GM12878 (cell line): ENCODE data around the gene SLFNL1. TPM values are rescaled to one million over a fixed set of nuclear protein-coding genes. Genes with fewer than 3 reads are reported as not detected.

Experiments
- ATAC-seq: fragments of 200-7000 bp; cut with Tn5 transposase; 3 replicates; pipeline ENCODE4 v1.9.1; 2020; ENCODE audit warnings: mild to moderate bottlenecking, moderate library complexity
- BruUV-seq: library from RNA; stranded (reverse); fragments of 400-500 nt; replicated peaks from 2 replicates; lab custom pipeline; 2021; lab: Mats Ljungman, UMichigan
- CTCF ChIA-PET: fragments of 300-600 bp; sonication (Branson Sonifier 250); formaldehyde crosslinking; extraction: SDS; loops from one replicate; lab custom pipeline; 2021; ENCODE audit warnings: inconsistent platforms; lab: Yijun Ruan, JAX
- POLR2A ChIA-PET: fragments of 350-600 bp; formaldehyde crosslinking; extraction: SDS; loops from one replicate; lab custom pipeline; 2021; ENCODE audit warnings: inconsistent platforms; lab: Charles Lee
- RAD21 ChIA-PET: fragments of 300-600 bp; sonication (Branson Sonifier 250); formaldehyde crosslinking; loops from one replicate; lab custom pipeline; 2023; ENCODE audit warnings: antibody characterized with exemption; ENCODE audit not compliant: unreplicated experiment; lab: Charles Lee
- SMC1A ChIA-PET: fragments of 300-600 bp; sonication (Branson Sonifier 250); formaldehyde crosslinking; loops from one replicate; lab custom pipeline; 2023; ENCODE audit not compliant: unreplicated experiment, uncharacterized antibody; lab: Charles Lee
- DNase-seq: peaks from one replicate; pipeline ENCODE4 v3.0.0-alpha.2; 2011; ENCODE audit warnings: low read depth, low spot score
- FAIRE-seq: peaks from 3 replicates; lab custom pipeline; 2011; peaks lifted over from hg19 to GRCh38; lab: Jason Lieb, UNC
- H2AFZ ChIP-seq: 2 replicates; pipeline ENCODE4 v1.6.0; 2011; ENCODE audit warnings: low read depth, low read length, control low read depth; ENCODE audit not compliant: control insufficient read depth
- H3K27ac ChIP-seq: 2 replicates; pipeline ENCODE4 v1.5.1; 2011; ENCODE audit warnings: control low read depth; ENCODE audit not compliant: control insufficient read depth, insufficient read depth
- H3K27me3 ChIP-seq, 2 experiments: replicated peaks in 1 of 2; 2 replicates each; pipeline versions ENCODE4 v1.6.0 to v1.6.1; 2011; ENCODE audit warnings: low read length in 1 of 2; ENCODE audit not compliant: control insufficient read depth in 2 of 2, insufficient read depth in 2 of 2
- H3K36me3 ChIP-seq, 2 experiments: 2 replicates each; pipeline ENCODE4 v1.5.1; 2011; ENCODE audit warnings: low read length in 1 of 2; ENCODE audit not compliant: control insufficient read depth in 2 of 2, insufficient read depth in 2 of 2
- H3K4me1 ChIP-seq: 2 replicates; pipeline ENCODE4 v1.6.1; 2011; ENCODE audit warnings: mild to moderate bottlenecking, low read length, moderate library complexity, mixed read lengths; ENCODE audit not compliant: control insufficient read depth, insufficient read depth
- H3K4me2 ChIP-seq: 2 replicates; pipeline ENCODE4 v1.6.0; 2011; ENCODE audit warnings: control low read depth; ENCODE audit not compliant: control insufficient read depth, insufficient read depth
- H3K4me3 ChIP-seq: fragments of 200-600 bp; sonication (generic); 2 replicates; pipeline ENCODE4 v1.5.1; 2016
- H3K79me2 ChIP-seq: 2 replicates; pipeline ENCODE4 v1.6.0; 2011; ENCODE audit warnings: low read length; ENCODE audit not compliant: control insufficient read depth, insufficient read depth
- H3K9ac ChIP-seq: 2 replicates; pipeline ENCODE4 v1.8.0; 2011; ENCODE audit warnings: low read length, control low read depth, mixed read lengths; ENCODE audit not compliant: control insufficient read depth, insufficient read depth
- H3K9me3 ChIP-seq: replicated peaks from 3 replicates; pipeline ENCODE4 v1.5.1; 2011; ENCODE audit warnings: mild to moderate bottlenecking, low read length; ENCODE audit not compliant: control insufficient read depth, insufficient read depth
- H4K20me1 ChIP-seq: 2 replicates; pipeline ENCODE4 v1.6.0; 2011; ENCODE audit not compliant: control insufficient read depth, insufficient read depth
- BACH1 ChIP-seq: fragments of 450-650 bp; IDR thresholded peaks from 2 replicates; pipeline ENCODE4 v1.6.1; 2017; ENCODE audit warnings: mild to moderate bottlenecking, borderline replicate concordance
- BHLHE40 ChIP-seq, 2 experiments: fragments of 450-650 bp in 1 of 2; IDR thresholded peaks; 2 replicates each; pipeline ENCODE4 v1.6.1; 2011 to 2017; ENCODE audit warnings: low read depth in 2 of 2, borderline replicate concordance in 1 of 2, improper control_type of control experiment in 1 of 2, low read length in 1 of 2, mild to moderate bottlenecking in 1 of 2
- CHD2 ChIP-seq: IDR thresholded peaks from 2 replicates; pipeline ENCODE4 v1.6.1; 2011; ENCODE audit warnings: low read depth, low read length, improper control_type of control experiment, borderline replicate concordance
- CREM ChIP-seq: IDR thresholded peaks from 2 replicates; pipeline ENCODE4 v1.6.1; 2014; ENCODE audit warnings: antibody characterized with exemption, low read depth
- MYC ChIP-seq: IDR thresholded peaks from 2 replicates; pipeline ENCODE4 v1.6.1; 2011; ENCODE audit warnings: mild to moderate bottlenecking, low read length, moderate library complexity, inconsistent platforms; ENCODE audit not compliant: insufficient read depth, insufficient replicate concordance, insufficient read length, severe bottlenecking
- SRF ChIP-seq, 2 experiments: IDR thresholded peaks; 2 replicates each; pipeline ENCODE4 v1.6.1; 2011; ENCODE audit warnings: low read depth in 2 of 2, low read length in 2 of 2, mild to moderate bottlenecking in 1 of 2, moderate library complexity in 1 of 2
- ZNF207 ChIP-seq: fragments of 450-650 bp; IDR thresholded peaks from 2 replicates; pipeline ENCODE4 v1.6.1; 2014; ENCODE audit warnings: antibody characterized with exemption, mild to moderate bottlenecking, borderline replicate concordance
- ZNF217 ChIP-seq: fragments of 450-650 bp; IDR thresholded peaks from 2 replicates; pipeline ENCODE4 v1.6.1; 2017; ENCODE audit warnings: antibody characterized with exemption, mild to moderate bottlenecking
- WGBS: methylation state at CpG from one replicate; pipeline ENCODE4 v1.1.6; 2016; ENCODE audit warnings: low lambda C conversion rate; ENCODE audit not compliant: insufficient replicate concordance, insufficient coverage; ENCODE audit errors: missing lambda C conversion rate; 5-methylcytosine and 5-hydroxymethylcytosine counted together
- in situ Hi-C: fragments of 300-500 bp; cut with MboI; formaldehyde crosslinking; loops from 9 replicates; pipeline ENCODE4 v1.14.3; 2018; ENCODE audit warnings: mixed read lengths
- intact Hi-C: fragments of 100-400 bp; cut with micrococcal nuclease; formaldehyde crosslinking; loops from one replicate; pipeline ENCODE4 v1.14.2; 2022; ENCODE audit not compliant: unreplicated experiment
- polyA plus RNA-seq, 11 experiments: library from polyadenylated mRNA; depleted of rRNA in 4 of 11; unstranded in 6 of 11; stranded (reverse) in 5 of 11; fragments of >200 nt; fragmentation: Nextera tagmentation in 4 of 11; fragmentation: Illumina TruSeq in 1 of 11; extraction: Ambion mirVana in 4 of 11; extraction: Trizol in 1 of 11; gene quantifications; 1 replicate in 1 of 11; 2 replicates in 10 of 11; pipeline versions ENCODE4 v1.2.1 to v1.2.3, GENCODE V29; 2011 to 2016; ENCODE audit warnings: inconsistent platforms in 2 of 11, missing spikeins in 2 of 11, low read depth in 1 of 11
- total RNA-seq, 4 experiments: library from RNA; depleted of rRNA in 3 of 4; stranded (reverse); fragments of >200 nt in 3 of 4; fragmentation: Illumina TruSeq in 1 of 4; extraction: Trizol in 1 of 4; gene quantifications; 2 replicates each; pipeline versions ENCODE4 v1.2.1 to v1.2.3, GENCODE V29; 2013 to 2021
- TF ChIP-seq, protein P1 (sequence below): IDR thresholded peaks from 2 replicates; pipeline ENCODE4 v1.6.1; 2011; ENCODE audit warnings: borderline replicate concordance, low read depth, mild to moderate bottlenecking, moderate library complexity, mixed read lengths, low read length; ENCODE audit not compliant: insufficient read depth; ENCODE audit errors: extremely low read length
- TF ChIP-seq, protein P2 (sequence below): fragments of 450-650 bp; formaldehyde crosslinking; IDR thresholded peaks from 2 replicates; pipeline ENCODE4 v1.4.0; 2022; ENCODE audit warnings: mild to moderate bottlenecking, moderate library complexity
- TF ChIP-seq, protein P3 (sequence below): fragments of 450-650 bp; IDR thresholded peaks from 2 replicates; pipeline ENCODE4 v1.6.1; 2016; ENCODE audit warnings: mild to moderate bottlenecking

SLFNL1 gene
- total and polyA plus RNA-seq, 10 of the 15 experiments (the other 5 are each of a cell fraction or from before 2014, with no cell fraction given) = 0.05 to 0.98 (median 0.16) TPM; not detected in 2

DNA sequence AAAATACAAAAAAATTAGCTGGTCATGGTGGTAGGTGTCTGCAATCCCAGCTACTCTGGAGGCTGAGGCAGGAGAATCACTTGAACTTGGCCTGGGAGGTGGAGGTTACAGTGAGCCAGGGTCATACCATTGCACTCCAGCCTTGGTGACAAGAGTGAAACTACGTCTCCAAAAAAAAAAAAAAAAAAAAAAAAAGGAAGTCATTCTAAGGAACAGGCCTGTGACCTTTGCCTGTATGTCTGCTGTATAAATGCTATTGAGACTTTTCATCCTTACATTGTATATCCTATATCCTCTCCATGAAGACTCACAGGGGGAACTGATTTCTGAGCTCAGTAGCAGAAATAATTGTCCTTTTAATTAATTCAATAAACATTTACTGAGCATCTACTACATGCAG, 49.6 kb downstream of the SLFNL1 start:
- intact Hi-C loops (no loop called here), in situ Hi-C loops (no loop called here)
- no peak overlapping the region for H3K4me3 ChIP-seq
- ATAC-seq (no peak), FAIRE-seq (no peak), DNase-seq (no peak)
- no peak overlapping the region for H3K27ac ChIP-seq
- BruUV-seq = no TSS peak
- no peaks in the 10 kb centered on the region for H3K27me3 ChIP-seq
- H3K79me2 ChIP-seq = no peaks in the 10 kb centered on the region
- no peak overlapping the region for H3K9ac ChIP-seq
- 0% methylated on average over 1 of the region's 1 CpG for WGBS
- ChIA-PET RAD21 (no interaction called here), CTCF (interaction anchor here (0.6 to 1.6 kb wide), 3 partner anchors 19 to 125 kb away, joined by 3 read pairs; no protein-coding TSS in a partner anchor), SMC1A (interaction anchor here (0.6 to 0.7 kb wide), 2 partner anchors 19 to 193 kb away, joined by 3 read pairs; no protein-coding TSS in a partner anchor), POLR2A (interaction anchor here (0.7 kb wide), 1 partner anchor 138 kb away, joined by 9 read pairs; no protein-coding TSS in a partner anchor)
- H3K9me3 ChIP-seq = no peaks in the 10 kb centered on the region
- no peaks in the 10 kb centered on the region for H3K4me1 ChIP-seq
- TF ChIP-seq BHLHE40 (IDR thresholded peaks at IDR 0.05; ENCODE audit: borderline replicate concordance in 1 of 2, low read depth in 2 of 2, low read length in 1 of 2) (no peak), BACH1 (no peak), ZNF207 (no peak)
- H2AFZ ChIP-seq = no peak overlapping the region
- H3K36me3 ChIP-seq = no peaks in the 10 kb centered on the region
- no peak overlapping the region for H3K4me2 ChIP-seq
- H4K20me1 ChIP-seq = no peaks in the 10 kb centered on the region

DNA sequence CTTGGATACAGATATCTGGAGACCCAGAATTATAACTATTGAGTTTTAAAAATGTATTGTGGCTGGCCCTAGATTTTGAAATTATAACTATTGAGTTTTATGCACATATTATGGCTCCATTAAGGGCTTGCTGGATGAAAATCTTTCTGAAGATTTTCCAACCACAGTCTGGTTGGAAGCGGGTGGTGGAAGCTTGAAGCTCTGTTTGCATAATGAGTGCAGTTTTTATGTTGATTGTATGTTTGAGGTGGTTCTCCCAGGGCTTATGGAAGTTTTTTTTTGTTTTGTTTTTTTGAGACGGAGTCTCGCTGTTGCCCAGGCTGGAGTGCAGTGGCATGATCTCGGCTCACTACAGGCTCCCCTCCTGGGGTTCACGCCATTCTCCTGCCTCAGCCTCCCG, 52.1 kb downstream of the SLFNL1 start:
- H4K20me1 ChIP-seq = no peaks in the 10 kb centered on the region
- intact Hi-C loops (no loop called here), in situ Hi-C loops (no loop called here)
- POLR2A ChIA-PET = interaction anchor here (0.7 kb wide), 2 partner anchors 9 to 246 kb away, joined by 3 read pairs; no protein-coding TSS in a partner anchor
- H3K4me2 ChIP-seq = no peak overlapping the region
- DNase-seq (no peak), ATAC-seq (no peak), FAIRE-seq (no peak)
- H2AFZ ChIP-seq = no peak overlapping the region
- no TSS peak for BruUV-seq
- H3K27ac ChIP-seq = no peak overlapping the region
- H3K4me3 ChIP-seq = no peak overlapping the region
- CTCF ChIA-PET = no interaction called here
- WGBS = 79% methylated on average over 6 of the region's 6 CpGs
- H3K79me2 ChIP-seq = no peaks in the 10 kb centered on the region
- no peaks in the 10 kb centered on the region for H3K9me3 ChIP-seq
- H3K4me1 ChIP-seq = no peaks in the 10 kb centered on the region
- RAD21 ChIA-PET = no interaction called here
- H3K9ac ChIP-seq = no peak overlapping the region
- SMC1A ChIA-PET = no interaction called here
- H3K27me3 ChIP-seq = no peaks in the 10 kb centered on the region
- H3K36me3 ChIP-seq = no peaks in the 10 kb centered on the region
- TF ChIP-seq CREM = no peak
- no peak for TF ChIP-seq BHLHE40 (IDR thresholded peaks at IDR 0.05; ENCODE audit: borderline replicate concordance in 1 of 2, low read depth in 2 of 2, low read length in 1 of 2)
- no peak for TF ChIP-seq CHD2
- TF ChIP-seq, protein P1, sequence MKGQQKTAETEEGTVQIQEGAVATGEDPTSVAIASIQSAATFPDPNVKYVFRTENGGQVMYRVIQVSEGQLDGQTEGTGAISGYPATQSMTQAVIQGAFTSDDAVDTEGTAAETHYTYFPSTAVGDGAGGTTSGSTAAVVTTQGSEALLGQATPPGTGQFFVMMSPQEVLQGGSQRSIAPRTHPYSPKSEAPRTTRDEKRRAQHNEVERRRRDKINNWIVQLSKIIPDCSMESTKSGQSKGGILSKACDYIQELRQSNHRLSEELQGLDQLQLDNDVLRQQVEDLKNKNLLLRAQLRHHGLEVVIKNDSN = no peak
- no peak for TF ChIP-seq ZNF217
- TF ChIP-seq MYC = no peak
- TF ChIP-seq, protein P2, sequence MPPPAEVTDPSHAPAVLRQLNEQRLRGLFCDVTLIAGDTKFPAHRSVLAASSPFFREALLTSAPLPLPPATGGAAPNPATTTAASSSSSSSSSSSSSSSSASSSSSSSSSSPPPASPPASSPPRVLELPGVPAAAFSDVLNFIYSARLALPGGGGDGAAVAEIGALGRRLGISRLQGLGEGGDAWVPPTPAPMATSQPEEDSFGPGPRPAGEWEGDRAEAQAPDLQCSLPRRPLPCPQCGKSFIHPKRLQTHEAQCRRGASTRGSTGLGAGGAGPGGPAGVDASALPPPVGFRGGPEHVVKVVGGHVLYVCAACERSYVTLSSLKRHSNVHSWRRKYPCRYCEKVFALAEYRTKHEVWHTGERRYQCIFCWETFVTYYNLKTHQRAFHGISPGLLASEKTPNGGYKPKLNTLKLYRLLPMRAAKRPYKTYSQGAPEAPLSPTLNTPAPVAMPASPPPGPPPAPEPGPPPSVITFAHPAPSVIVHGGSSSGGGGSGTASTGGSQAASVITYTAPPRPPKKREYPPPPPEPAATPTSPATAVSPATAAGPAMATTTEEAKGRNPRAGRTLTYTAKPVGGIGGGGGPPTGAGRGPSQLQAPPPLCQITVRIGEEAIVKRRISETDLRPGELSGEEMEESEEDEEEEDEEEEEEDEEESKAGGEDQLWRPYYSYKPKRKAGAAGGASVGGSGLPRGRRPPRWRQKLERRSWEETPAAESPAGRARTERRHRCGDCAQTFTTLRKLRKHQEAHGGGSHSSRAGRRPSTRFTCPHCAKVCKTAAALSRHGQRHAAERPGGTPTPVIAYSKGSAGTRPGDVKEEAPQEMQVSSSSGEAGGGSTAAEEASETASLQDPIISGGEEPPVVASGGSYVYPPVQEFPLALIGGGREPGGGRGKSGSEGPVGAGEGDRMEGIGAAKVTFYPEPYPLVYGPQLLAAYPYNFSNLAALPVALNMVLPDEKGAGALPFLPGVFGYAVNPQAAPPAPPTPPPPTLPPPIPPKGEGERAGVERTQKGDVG = no peak
- TF ChIP-seq, protein P3, sequence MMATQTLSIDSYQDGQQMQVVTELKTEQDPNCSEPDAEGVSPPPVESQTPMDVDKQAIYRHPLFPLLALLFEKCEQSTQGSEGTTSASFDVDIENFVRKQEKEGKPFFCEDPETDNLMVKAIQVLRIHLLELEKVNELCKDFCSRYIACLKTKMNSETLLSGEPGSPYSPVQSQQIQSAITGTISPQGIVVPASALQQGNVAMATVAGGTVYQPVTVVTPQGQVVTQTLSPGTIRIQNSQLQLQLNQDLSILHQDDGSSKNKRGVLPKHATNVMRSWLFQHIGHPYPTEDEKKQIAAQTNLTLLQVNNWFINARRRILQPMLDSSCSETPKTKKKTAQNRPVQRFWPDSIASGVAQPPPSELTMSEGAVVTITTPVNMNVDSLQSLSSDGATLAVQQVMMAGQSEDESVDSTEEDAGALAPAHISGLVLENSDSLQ = no peak
- TF ChIP-seq SRF (IDR thresholded peaks at IDR 0.05; ENCODE audit: low read depth in 2 of 2, low read length in 2 of 2) = no peak
